Fibroblast of skin of scalp (primary cell): ENCODE results near the gene EIPR1.
"Not testable (repeated sequence)": the region's sequence is repeated elsewhere in the genome, so short reads cannot be mapped to it uniquely, and the experiment has no call there.

Source experiments
- DNase-seq: peaks from one replicate; pipeline ENCODE4 v3.0.0-alpha.2; 2013

EIPR1 gene

GRCh38 chr2:3357446-3357845, 20.2 kb downstream of the EIPR1 start:
- DNase-seq = not testable (repeated sequence)

DNA sequence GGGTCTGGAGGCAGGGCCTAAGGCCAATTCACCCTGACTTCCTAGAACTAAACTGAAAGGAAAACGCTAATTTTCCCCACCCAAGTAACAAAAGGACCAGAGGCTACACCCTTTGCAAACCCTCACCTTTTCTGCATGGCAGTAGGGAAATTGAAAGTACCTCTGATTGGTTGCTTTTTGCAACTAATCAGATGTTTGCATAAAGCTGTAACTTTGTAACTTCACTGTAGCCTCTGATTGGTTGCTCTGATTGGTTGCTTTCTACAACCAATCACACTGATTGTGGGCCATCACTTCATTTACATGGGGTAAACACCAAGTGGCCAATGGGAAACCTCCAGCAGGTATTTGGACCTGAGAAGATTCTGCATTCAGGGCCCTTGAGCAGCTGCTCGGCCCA, 20.8 kb downstream of the EIPR1 start:
- DNase-seq = no peak

- no peak for DNase-seq
Measured at GRCh38 chr2:3355951-3356569, 21.6 kb downstream of the EIPR1 start.

DNA sequence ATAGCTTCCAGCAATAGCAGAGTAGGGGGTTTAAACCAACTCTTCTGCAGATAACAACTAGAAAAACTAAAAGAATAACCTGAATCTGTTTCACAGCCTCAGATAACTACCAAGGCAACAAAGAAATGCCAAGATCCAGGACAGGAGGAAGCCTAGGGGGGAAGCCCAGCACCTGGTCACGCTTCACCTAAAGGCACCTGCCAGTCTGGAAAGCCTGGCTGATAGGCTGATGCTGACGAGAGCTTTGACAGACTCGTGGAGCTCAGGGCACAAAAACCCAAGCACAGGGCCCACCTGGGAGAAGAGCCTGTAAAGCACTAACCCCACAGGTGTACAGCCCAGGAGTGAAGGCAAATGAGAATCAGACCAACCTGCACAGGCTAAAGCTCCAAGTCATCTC, 22.6 kb downstream of the EIPR1 start:
- DNase-seq = no peak

DNA sequence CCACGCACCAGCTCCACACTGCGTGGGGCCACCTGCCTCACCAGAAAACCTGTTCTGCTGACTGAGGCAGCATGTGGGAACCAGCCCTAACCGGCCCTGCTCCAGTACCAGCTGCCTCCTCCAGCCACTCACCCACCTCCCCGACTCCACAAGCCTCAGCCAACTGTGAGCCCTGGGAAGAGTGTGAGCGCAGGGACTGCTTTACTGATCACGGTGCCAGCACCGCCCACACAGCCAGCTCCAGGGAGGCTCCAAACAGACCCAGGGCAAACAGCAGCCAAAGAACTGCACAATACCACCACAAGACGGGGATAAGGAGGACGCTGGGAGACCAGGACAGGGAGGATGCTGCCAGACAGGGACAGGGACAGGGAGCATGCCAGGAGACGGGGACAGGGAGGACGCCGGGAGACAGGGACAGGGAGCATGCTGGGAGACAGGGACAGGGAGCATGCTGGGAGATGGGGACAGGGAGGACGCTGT, 28.4 kb downstream of the EIPR1 start:
- DNase-seq = no peak

DNA sequence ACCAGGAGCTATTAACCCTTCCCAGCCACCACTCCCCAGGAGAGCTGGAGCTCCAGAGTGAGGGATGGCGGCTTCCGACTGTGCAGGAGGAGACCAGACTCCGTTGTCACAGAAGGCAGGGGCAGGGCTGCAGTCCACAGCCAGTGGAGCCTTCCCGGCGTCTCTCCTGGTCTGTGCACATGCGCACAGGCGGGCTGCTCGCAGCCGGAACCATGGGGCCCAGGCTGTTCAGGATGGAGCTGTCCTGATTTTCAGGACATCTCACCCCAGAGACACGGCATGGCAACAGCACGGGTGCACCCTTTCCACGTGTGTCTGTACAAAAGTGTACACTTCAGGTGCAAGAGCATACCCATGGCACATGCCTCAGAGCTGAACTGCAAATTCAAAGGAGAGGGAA, 28.9 kb downstream of the EIPR1 start:
- no peak for DNase-seq

GRCh38 chr2:3345621-3346020, 32.0 kb downstream of the EIPR1 start:
- no peak for DNase-seq

GRCh38 chr2:3344897-3345296, 32.7 kb downstream of the EIPR1 start:
- DNase-seq = no peak

DNA sequence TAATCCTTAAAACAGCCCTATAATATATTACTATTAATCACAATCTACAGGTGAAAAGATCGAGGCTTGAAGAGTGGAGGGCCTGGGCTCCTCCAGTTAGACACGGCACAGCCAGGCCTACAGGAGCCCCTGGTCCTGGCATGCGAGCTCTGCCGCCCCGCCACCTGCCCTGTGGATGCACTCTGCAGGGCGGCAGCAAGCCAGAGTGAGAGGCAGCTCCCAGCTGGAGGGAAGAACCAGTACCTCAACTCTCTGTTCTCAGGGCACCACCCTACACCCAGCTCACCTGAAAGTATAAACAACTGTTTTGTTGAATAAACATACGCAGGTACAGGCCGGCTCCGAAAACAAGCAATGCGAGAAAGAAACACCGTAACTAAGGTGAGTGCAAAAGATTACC, 34.6 kb downstream of the EIPR1 start:
- DNase-seq = no peak

- DNase-seq = no peak
Measured at GRCh38 chr2:3342324-3342723, 35.3 kb downstream of the EIPR1 start.

- DNase-seq = no peak
Measured at GRCh38 chr2:3341336-3341735, 36.3 kb downstream of the EIPR1 start.

DNA sequence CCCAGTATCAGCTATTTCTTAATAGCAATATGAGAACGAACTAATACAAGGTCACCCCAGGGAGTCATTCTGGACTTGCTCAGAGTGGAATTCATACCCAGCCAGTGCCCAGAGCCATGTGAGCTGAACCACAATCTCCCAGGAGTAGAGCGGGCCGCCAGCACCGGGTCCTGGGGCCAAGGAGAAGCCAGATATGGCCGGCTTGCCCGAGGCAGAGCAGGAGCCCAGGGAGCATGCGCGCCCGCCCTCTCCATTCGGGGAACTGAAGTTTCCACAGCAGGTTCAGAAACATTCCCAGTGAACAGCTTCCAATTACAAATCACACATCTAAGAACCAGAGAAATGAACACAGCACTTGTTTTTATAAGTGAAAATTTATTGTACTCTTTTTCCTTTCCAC, 37.5 kb downstream of the EIPR1 start:
- no peak for DNase-seq

DNA sequence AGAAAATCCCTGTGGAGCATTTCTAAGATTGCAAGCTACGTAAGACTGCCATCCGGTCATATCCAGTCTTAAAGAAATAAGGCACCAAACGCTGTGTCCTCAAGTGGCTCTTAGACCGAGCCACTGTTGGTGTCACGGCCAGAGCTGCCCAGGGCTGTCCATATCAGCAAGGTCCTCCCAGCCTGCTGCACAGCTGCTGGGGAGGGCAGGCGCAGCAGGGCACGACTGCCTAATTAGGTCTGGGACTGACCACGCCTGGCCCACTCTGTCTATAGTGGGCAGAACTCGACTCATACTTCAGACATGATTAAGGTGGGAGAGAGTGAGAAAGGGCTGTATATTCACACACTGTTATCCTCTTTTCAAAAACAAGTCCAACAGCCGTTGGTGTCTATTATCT, 39.3 kb downstream of the EIPR1 start:
- no peak for DNase-seq

DNA sequence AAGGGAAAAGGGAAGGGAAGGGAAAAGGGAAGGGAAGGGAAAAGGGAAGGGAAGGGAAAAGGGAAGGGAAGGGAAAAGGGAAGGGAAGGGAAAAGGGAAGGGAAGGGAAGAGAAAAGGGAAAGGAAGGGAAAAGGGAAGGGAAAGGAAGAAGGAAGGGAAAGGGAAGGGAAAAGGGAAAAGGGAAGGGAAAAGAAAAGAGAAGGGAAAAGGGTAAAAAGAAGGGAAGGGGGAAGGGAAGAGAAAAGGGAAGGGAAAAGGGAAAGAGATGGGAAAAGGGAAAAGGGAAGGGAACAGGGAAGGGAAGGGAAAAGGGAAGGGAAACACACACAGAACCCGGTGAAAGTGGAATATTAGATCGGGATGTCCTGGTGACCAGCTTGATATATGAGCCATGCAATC, 40.8 kb downstream of the EIPR1 start:
- DNase-seq = no peak

- DNase-seq = no peak
Measured at GRCh38 chr2:3334392-3335345, 42.9 kb downstream of the EIPR1 start.

- no peak for DNase-seq
Measured at GRCh38 chr2:3332133-3332532, 45.5 kb downstream of the EIPR1 start.

DNA sequence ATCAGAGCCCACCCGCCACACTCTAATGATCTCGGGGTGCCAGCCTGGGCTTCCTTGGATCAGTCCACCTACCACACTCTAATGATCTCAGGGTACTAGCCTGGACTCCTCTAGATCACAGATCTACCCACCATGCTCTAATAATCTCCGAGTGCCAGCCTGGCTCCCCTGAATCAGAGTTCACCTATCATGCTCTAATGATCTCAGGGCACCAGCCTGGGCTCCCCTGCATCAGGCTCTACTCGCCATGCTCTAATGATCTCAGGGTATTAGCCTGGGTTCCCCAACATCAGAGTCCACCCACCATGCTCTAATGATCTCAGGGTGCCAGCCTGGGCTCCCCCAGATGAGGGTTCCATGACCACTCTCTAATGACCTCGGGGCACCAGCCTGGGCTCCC, 48.1 kb downstream of the EIPR1 start:
- no peak for DNase-seq

DNA sequence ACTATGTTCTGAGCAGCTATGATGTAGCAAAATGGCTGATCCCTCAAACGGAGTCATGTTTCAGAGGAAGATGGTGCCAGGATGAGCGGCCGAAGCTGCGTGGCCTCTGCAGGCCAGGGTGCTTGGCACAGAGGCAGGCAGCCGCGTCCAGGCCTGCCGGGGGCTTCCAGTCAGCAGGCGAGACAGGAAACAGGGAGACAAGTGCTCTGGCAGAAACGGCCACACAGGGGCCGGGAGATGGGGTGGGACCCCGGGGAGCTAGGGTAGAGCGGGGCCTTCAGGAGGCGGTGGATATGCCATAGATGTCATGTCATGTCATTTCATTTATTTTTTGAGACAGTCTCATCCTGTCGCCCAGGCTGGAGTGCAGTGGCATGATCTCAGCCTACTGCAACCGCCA, 50.7 kb downstream of the EIPR1 start:
- no peak for DNase-seq

DNA sequence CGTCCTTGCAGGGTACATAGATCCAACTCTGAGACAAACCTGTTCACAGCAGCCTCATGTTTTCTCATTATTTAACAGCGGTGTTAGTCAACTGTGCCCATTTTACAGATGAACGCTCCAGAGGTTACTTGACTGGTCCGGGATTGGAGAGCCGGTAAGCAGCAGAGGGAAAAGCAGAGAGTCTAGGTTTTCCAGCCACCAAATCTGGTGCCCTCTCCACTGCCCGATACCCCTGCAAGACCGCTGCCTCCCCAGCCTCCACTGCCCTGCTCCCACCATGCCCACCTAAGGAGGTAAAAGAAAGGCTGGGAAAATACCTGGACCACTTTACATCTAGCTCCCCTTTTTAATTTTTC, 51.5 kb downstream of the EIPR1 start:
- DNase-seq = no peak

GRCh38 chr2:3325458-3326181, 52.0 kb downstream of the EIPR1 start:
- no peak for DNase-seq

DNA sequence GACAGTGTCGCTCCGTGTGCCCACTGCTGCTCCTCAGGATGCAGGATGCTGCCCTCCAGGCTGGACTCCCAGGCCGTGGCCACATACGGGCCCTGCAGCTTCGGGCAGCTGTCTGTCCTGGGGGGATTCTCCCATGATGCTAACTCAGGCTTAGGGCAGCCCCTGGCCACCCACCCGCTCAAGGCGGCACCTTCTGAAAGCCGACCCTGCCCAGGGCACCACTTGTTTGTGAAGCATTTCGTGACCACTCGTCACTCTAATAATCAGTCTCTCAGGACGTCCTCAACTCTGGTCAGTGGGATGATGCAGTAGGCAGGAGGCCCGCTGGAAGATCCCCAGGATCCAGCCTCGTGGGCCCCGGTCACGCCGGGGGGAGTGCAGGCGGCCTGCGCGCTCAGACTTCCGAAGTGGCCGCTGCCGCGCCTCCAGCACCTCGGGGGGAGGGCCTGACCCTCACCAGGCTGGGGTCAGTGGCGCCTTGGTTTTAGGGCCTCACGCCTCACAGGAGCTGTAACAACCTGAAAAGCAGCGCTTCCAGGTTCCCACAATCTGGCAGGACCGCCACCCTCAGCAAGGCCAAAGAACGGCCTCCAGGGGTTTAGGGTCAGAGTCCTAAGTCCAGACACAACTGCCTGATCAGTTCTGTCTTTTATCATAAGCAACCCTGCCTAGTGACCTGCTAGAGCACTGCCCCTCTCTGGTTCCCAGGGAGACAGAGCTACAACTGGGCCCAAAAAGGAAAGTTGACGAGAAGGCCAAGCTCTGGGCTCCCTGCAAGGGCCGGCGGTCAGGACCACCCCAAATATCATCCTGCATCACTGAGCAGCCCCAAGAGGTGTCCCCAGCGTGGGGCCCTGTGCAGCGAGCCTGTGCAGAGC, 53.0 kb downstream of the EIPR1 start:
- no peak for DNase-seq

DNA sequence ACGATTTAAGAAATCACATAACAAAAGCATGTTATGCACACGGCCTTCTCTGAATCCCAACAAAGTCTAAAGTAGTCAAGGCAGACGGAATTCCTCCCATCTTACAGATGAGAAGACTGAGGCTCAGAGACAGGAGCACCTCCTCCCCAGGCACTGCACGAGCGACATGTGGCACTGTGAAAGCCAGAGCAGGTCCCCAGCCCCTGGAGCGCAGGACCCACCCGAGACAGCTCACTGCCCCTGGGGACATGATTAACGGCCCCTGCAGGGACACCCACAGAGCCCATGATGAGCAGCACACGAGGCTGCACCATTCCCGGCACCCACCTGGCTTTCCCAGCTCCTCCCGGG, 53.6 kb downstream of the EIPR1 start:
- DNase-seq = no peak
